K562 (cell line): ENCODE measurements around the gene CHEK2. TPM values are rescaled to one million over a fixed set of nuclear protein-coding genes. Genes with fewer than 3 reads are reported as not detected.
A peak's percentile ranks its signal among the peaks of the same experiment; 100 is the strongest.

Source experiments
- AFF4 ChIP-seq: sonication (generic); formaldehyde crosslinking; IDR thresholded peaks from 2 replicates; pipeline ENCODE4 v1.8.0; 2023; ENCODE audit warnings: mild to moderate bottlenecking, missing genetic modification reagents
- DACH1 ChIP-seq: fragments of 450-650 bp; IDR thresholded peaks from 2 replicates; pipeline ENCODE4 v1.6.1; 2018; ENCODE audit not compliant: partially characterized antibody
- LEF1 ChIP-seq: fragments of 450-650 bp; IDR thresholded peaks from 2 replicates; pipeline ENCODE4 v1.6.1; 2016; ENCODE audit warnings: mild to moderate bottlenecking
- MCM5 ChIP-seq: fragments of 450-650 bp; IDR thresholded peaks from 2 replicates; pipeline ENCODE4 v1.6.1; 2016; ENCODE audit warnings: low read depth
- NONO ChIP-seq, 2 experiments: fragments of 200-400 bp in 1 of 2; fragments of 450-650 bp in 1 of 2; formaldehyde crosslinking in 1 of 2; IDR thresholded peaks; 2 replicates each; pipeline ENCODE4 v1.6.1; 2017; ENCODE audit warnings: low read depth in 2 of 2, mild to moderate bottlenecking in 2 of 2, moderate library complexity in 2 of 2, low read length in 1 of 2
- POLR2AphosphoS2 ChIP-seq: IDR thresholded peaks from 2 replicates; pipeline ENCODE4 v1.6.1; 2012; ENCODE audit warnings: low read length, improper control_type of control experiment
- SIX5 ChIP-seq, 2 experiments: IDR thresholded peaks; 2 replicates each; pipeline ENCODE4 v1.6.1; 2011; ENCODE audit warnings: low read length in 2 of 2, borderline replicate concordance in 1 of 2, low read depth in 1 of 2, mild to moderate bottlenecking in 1 of 2, moderate library complexity in 1 of 2; ENCODE audit not compliant: insufficient read depth in 1 of 2
- SRSF3 ChIP-seq: fragments of 200-400 bp; formaldehyde crosslinking; IDR thresholded peaks from 2 replicates; pipeline ENCODE4 v1.6.1; 2016; ENCODE audit warnings: mild to moderate bottlenecking, low read length, moderate library complexity; ENCODE audit not compliant: insufficient read depth
- ZFP36 ChIP-seq: fragments of 150-350 bp; IDR thresholded peaks from 2 replicates; pipeline ENCODE4 v1.6.1; 2018; ENCODE audit warnings: low read length, low read depth; ENCODE audit not compliant: partially characterized antibody
- ZFPM2 ChIP-seq: fragments of 250-450 bp; sonication (Bioruptor Pico); IDR thresholded peaks from 2 replicates; pipeline ENCODE4 v1.5.1; 2022; ENCODE audit warnings: mild to moderate bottlenecking
- ZNF76 ChIP-seq: fragments of 250-450 bp; sonication (Bioruptor Pico); IDR thresholded peaks from 2 replicates; pipeline ENCODE4 v1.4.0; 2020; ENCODE audit warnings: mild to moderate bottlenecking, moderate library complexity, borderline replicate concordance
- ZNF778 ChIP-seq: fragments of 450-650 bp; formaldehyde crosslinking; IDR thresholded peaks from 2 replicates; pipeline ENCODE4 v1.4.0; 2020; ENCODE audit warnings: mild to moderate bottlenecking, moderate library complexity
- polyA plus RNA-seq, 8 experiments: library from polyadenylated mRNA; depleted of rRNA in 4 of 8; stranded (reverse) in 5 of 8; unstranded in 3 of 8; fragments of >200 nt; fragmentation: Nextera tagmentation in 2 of 8; fragmentation: Illumina TruSeq in 1 of 8; extraction: Ambion mirVana in 2 of 8; extraction: Trizol in 1 of 8; gene quantifications; 2 replicates each; pipeline versions ENCODE4 v1.2.1 to v1.2.3, GENCODE V29; 2011 to 2014; ENCODE audit warnings: inconsistent platforms in 1 of 8, missing spikeins in 1 of 8
- total RNA-seq, 7 experiments: library from RNA; depleted of rRNA in 6 of 7; stranded (reverse); fragments of >200 nt in 6 of 7; fragmentation: Illumina TruSeq in 2 of 7; extraction: Trizol in 2 of 7; gene quantifications; 2 replicates each; pipeline versions ENCODE4 v1.2.1 to v1.2.3, GENCODE V29; 2011 to 2021; ENCODE audit warnings: low replicate concordance in 1 of 7
- TF ChIP-seq, protein P1 (sequence below): fragments of 250-450 bp; sonication (Bioruptor Pico); IDR thresholded peaks from 2 replicates; pipeline ENCODE4 v1.4.0; 2020; ENCODE audit warnings: borderline replicate concordance
- TF ChIP-seq, protein P2 (sequence below): sonication (generic); formaldehyde crosslinking; IDR thresholded peaks from 2 replicates; pipeline ENCODE4 v1.8.0; 2022; ENCODE audit warnings: mild to moderate bottlenecking, missing genetic modification reagents
- TF ChIP-seq, protein P3 (sequence below): sonication (generic); formaldehyde crosslinking; IDR thresholded peaks from 2 replicates; pipeline ENCODE4 v1.8.0; 2022; ENCODE audit warnings: mild to moderate bottlenecking, missing genetic modification reagents
- TF ChIP-seq, protein P4 (sequence below): fragments of 450-650 bp; IDR thresholded peaks from 2 replicates; pipeline ENCODE4 v1.6.1; 2016; ENCODE audit warnings: antibody characterized with exemption

The CHEK2 gene
- total and polyA plus RNA-seq, 9 of the 15 experiments (the other 6 are each of a cell fraction or from before 2014, with no cell fraction given) = 28.7 to 102 (median 58.0) TPM

GRCh38 chr22:28772633-28773460 is 31.2 kb upstream of the CHEK2 start, which contains the start of gene CCDC117 (continued):
- TF ChIP-seq, protein P1, sequence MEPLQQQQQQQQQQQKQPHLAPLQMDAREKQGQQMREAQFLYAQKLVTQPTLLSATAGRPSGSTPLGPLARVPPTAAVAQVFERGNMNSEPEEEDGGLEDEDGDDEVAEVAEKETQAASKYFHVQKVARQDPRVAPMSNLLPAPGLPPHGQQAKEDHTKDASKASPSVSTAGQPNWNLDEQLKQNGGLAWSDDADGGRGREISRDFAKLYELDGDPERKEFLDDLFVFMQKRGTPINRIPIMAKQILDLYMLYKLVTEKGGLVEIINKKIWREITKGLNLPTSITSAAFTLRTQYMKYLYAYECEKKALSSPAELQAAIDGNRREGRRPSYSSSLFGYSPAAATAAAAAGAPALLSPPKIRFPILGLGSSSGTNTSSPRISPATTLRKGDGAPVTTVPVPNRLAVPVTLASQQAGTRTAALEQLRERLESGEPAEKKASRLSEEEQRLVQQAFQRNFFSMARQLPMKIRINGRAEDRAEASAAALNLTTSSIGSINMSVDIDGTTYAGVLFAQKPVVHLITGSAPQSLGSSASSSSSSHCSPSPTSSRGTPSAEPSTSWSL = no peak
- TF ChIP-seq SIX5 (IDR thresholded peaks at IDR 0.05; ENCODE audit: borderline replicate concordance in 1 of 2, insufficient read depth in 1 of 2, low read depth in 1 of 2, low read length in 2 of 2) = peak; percentile 74 to 77; a peak in 3 of 4 replicates
- no peak for TF ChIP-seq DACH1
- TF ChIP-seq ZFP36 = peak; percentile 71
- TF ChIP-seq POLR2AphosphoS2 = no peak
- TF ChIP-seq ZNF778 = no peak
- no peak for TF ChIP-seq MCM5
- TF ChIP-seq, protein P2, sequence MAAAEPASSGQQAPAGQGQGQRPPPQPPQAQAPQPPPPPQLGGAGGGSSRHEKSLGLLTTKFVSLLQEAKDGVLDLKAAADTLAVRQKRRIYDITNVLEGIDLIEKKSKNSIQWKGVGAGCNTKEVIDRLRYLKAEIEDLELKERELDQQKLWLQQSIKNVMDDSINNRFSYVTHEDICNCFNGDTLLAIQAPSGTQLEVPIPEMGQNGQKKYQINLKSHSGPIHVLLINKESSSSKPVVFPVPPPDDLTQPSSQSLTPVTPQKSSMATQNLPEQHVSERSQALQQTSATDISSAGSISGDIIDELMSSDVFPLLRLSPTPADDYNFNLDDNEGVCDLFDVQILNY (CRISPR knock-in tag) = no peak
- TF ChIP-seq, protein P3, sequence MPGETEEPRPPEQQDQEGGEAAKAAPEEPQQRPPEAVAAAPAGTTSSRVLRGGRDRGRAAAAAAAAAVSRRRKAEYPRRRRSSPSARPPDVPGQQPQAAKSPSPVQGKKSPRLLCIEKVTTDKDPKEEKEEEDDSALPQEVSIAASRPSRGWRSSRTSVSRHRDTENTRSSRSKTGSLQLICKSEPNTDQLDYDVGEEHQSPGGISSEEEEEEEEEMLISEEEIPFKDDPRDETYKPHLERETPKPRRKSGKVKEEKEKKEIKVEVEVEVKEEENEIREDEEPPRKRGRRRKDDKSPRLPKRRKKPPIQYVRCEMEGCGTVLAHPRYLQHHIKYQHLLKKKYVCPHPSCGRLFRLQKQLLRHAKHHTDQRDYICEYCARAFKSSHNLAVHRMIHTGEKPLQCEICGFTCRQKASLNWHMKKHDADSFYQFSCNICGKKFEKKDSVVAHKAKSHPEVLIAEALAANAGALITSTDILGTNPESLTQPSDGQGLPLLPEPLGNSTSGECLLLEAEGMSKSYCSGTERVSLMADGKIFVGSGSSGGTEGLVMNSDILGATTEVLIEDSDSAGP = no peak
- TF ChIP-seq, protein P4, sequence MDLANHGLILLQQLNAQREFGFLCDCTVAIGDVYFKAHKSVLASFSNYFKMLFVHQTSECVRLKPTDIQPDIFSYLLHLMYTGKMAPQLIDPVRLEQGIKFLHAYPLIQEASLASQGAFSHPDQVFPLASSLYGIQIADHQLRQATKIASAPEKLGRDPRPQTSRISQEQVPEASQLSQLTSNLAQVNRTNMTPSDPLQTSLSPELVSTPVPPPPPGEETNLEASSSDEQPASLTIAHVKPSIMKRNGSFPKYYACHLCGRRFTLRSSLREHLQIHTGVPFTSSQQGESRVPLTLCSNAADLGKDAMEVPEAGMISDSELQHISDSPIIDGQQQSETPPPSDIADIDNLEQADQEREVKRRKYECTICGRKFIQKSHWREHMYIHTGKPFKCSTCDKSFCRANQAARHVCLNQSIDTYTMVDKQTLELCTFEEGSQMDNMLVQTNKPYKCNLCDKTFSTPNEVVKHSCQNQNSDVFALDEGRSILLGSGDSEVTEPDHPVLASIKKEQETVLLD = no peak
- no peak for TF ChIP-seq SRSF3
- peak; percentile 76; the same call in 1 of the 2 replicates for TF ChIP-seq ZNF76
- no peak for TF ChIP-seq AFF4 (CRISPR knock-in tag)
- no peak for TF ChIP-seq LEF1
- TF ChIP-seq NONO (IDR thresholded peaks at IDR 0.05; ENCODE audit: low read depth in 2 of 2, low read length in 1 of 2) = peak; percentile 33 to 61; a peak in 3 of 4 replicates
- no peak for TF ChIP-seq ZFPM2 (CRISPR knock-in tag)
